Activated T-cell treated with anti-CD3 and anti-CD28 coated beads, Interleukin-2, amount 50 U/mL, for 4 hours (primary cell): ENCODE results near the gene IL16. TPM values are rescaled to one million over a fixed set of nuclear protein-coding genes. Genes with fewer than 3 reads are reported as not detected.

Experiments used
- ATAC-seq, 2 donors: fragments of 200-7000 bp; cut with Tn5 transposase; one replicate each; pipeline ENCODE4 v1.10.0; 2021
- DNase-seq: peaks from one replicate; pipeline ENCODE4 v3.0.0-alpha.2; 2020
- H3K27me3 Mint-ChIP-seq: one replicate; pipeline ENCODE4 v1.8.0; 2021; ENCODE audit warnings: low read depth, mixed read lengths
- H3K36me3 Mint-ChIP-seq: one replicate; pipeline ENCODE4 v1.8.0; 2022; ENCODE audit warnings: mixed read lengths; ENCODE audit not compliant: insufficient read depth
- H3K4me1 Mint-ChIP-seq: one replicate; pipeline ENCODE4 v1.8.0; 2021; ENCODE audit warnings: low read depth, mixed read lengths
- H3K4me3 Mint-ChIP-seq: one replicate; pipeline ENCODE4 v1.8.0; 2021; ENCODE audit warnings: mild to moderate bottlenecking, moderate library complexity, mixed read lengths
- H3K9me3 Mint-ChIP-seq: one replicate; pipeline ENCODE4 v1.8.0; 2021; ENCODE audit warnings: mixed read lengths
- total RNA-seq, 3 donors: library from RNA; stranded (reverse); gene quantifications; one replicate each; pipeline ENCODE4 v1.2.1, GENCODE V29; 2021

The IL16 gene
- total RNA-seq, 3 donors from 2014 or later = 43.5 to 57.6 (median 45.0) TPM

- Mint-ChIP-seq H3K4me3 (no peak overlapping the region), H3K9me3 (peaks cover 21% of the 10 kb centered on the region), H3K27me3 (no peaks in the 10 kb centered on the region), H3K4me1 (peaks cover 94% of the 10 kb centered on the region), H3K36me3 (peaks cover 10% of the 10 kb centered on the region)
- DNase-seq = no peak
- ATAC-seq = no peak
These were observed 91.9 kb downstream of the IL16 start for GRCh38 chr15:81288616-81289015.

GRCh38 chr15:81289910-81290309 lies 93.2 kb downstream of the IL16 start:
- DNase-seq (no peak), ATAC-seq (no peak)
- no peaks in the 10 kb centered on the region for H3K27me3 Mint-ChIP-seq
- H3K9me3 Mint-ChIP-seq = peaks cover 21% of the 10 kb centered on the region
- H3K4me1 Mint-ChIP-seq = peaks cover 96% of the 10 kb centered on the region
- H3K36me3 Mint-ChIP-seq = peaks cover 9% of the 10 kb centered on the region
- H3K4me3 Mint-ChIP-seq = no peak overlapping the region

- H3K27me3 Mint-ChIP-seq = no peaks in the 10 kb centered on the region
- ATAC-seq = no peak
- peaks cover 10% of the 10 kb centered on the region for H3K9me3 Mint-ChIP-seq
- peak overlapping the region; percentile 98 for H3K4me3 Mint-ChIP-seq
- H3K36me3 Mint-ChIP-seq = peaks cover 8% of the 10 kb centered on the region
- peaks cover 96% of the 10 kb centered on the region for H3K4me1 Mint-ChIP-seq
- DNase-seq = no peak
These were observed 95.3 kb downstream of the IL16 start for GRCh38 chr15:81291916-81292522.

GRCh38 chr15:81292523-81293001 lies 95.9 kb downstream of the IL16 start:
- ATAC-seq (peak; percentile 16 to 17), DNase-seq (peak; percentile 48)
- H3K27me3 Mint-ChIP-seq = no peaks in the 10 kb centered on the region
- H3K4me1 Mint-ChIP-seq = peaks cover 96% of the 10 kb centered on the region
- peak overlapping the region; percentile 98 for H3K4me3 Mint-ChIP-seq
- peaks cover 7% of the 10 kb centered on the region for H3K36me3 Mint-ChIP-seq
- peaks cover 9% of the 10 kb centered on the region for H3K9me3 Mint-ChIP-seq

- Mint-ChIP-seq H3K4me1 (peaks cover 95% of the 10 kb centered on the region), H3K36me3 (peaks cover 7% of the 10 kb centered on the region), H3K9me3 (no peaks in the 10 kb centered on the region), H3K27me3 (no peaks in the 10 kb centered on the region), H3K4me3 (peak overlapping the region; percentile 98)
- ATAC-seq = peak; percentile 60 to 63
- peak; percentile 61 for DNase-seq
These were observed 97.2 kb downstream of the IL16 start for GRCh38 chr15:81293728-81294515.

GRCh38 chr15:81294516-81294880 lies 97.8 kb downstream of the IL16 start:
- Mint-ChIP-seq H3K36me3 (peaks cover 12% of the 10 kb centered on the region), H3K4me1 (peaks cover 95% of the 10 kb centered on the region), H3K9me3 (no peaks in the 10 kb centered on the region), H3K4me3 (peak overlapping the region; percentile 98), H3K27me3 (no peaks in the 10 kb centered on the region)
- DNase-seq (no peak), ATAC-seq (no peak)

GRCh38 chr15:81295486-81296121 lies 98.9 kb downstream of the IL16 start:
- peaks cover 18% of the 10 kb centered on the region for H3K36me3 Mint-ChIP-seq
- H3K9me3 Mint-ChIP-seq = no peaks in the 10 kb centered on the region
- no peak for ATAC-seq
- peaks cover 93% of the 10 kb centered on the region for H3K4me1 Mint-ChIP-seq
- no peaks in the 10 kb centered on the region for H3K27me3 Mint-ChIP-seq
- DNase-seq = no peak
- peak overlapping the region; percentile 98 for H3K4me3 Mint-ChIP-seq

GRCh38 chr15:81296186-81296585 lies 99.5 kb downstream of the IL16 start:
- Mint-ChIP-seq H3K4me1 (peaks cover 95% of the 10 kb centered on the region), H3K36me3 (peaks cover 24% of the 10 kb centered on the region), H3K9me3 (no peaks in the 10 kb centered on the region), H3K27me3 (no peaks in the 10 kb centered on the region), H3K4me3 (peak overlapping the region; percentile 98)
- DNase-seq (no peak), ATAC-seq (no peak)

- Mint-ChIP-seq H3K36me3 (peaks cover 26% of the 10 kb centered on the region), H3K9me3 (no peaks in the 10 kb centered on the region), H3K4me1 (peaks cover 94% of the 10 kb centered on the region), H3K4me3 (peak overlapping the region; percentile 98), H3K27me3 (no peaks in the 10 kb centered on the region)
- peak; percentile 63 to 65 for ATAC-seq
- DNase-seq = peak; percentile 45
These were observed 100.0 kb downstream of the IL16 start for GRCh38 chr15:81296673-81297072.

GRCh38 chr15:81297147-81297572 lies 100.5 kb downstream of the IL16 start:
- Mint-ChIP-seq H3K4me3 (peak overlapping the region; percentile 98), H3K27me3 (no peaks in the 10 kb centered on the region), H3K36me3 (peaks cover 31% of the 10 kb centered on the region), H3K4me1 (peaks cover 94% of the 10 kb centered on the region), H3K9me3 (no peaks in the 10 kb centered on the region)
- ATAC-seq (no peak), DNase-seq (no peak)

- no peak for DNase-seq
These were observed 101.2 kb downstream of the IL16 start for GRCh38 chr15:81297603-81298575.

GRCh38 chr15:81298611-81299010 lies 101.9 kb downstream of the IL16 start:
- no peak for DNase-seq
- Mint-ChIP-seq H3K4me1 (peaks cover 94% of the 10 kb centered on the region), H3K36me3 (peaks cover 45% of the 10 kb centered on the region), H3K27me3 (no peaks in the 10 kb centered on the region), H3K4me3 (peak overlapping the region; percentile 98), H3K9me3 (no peaks in the 10 kb centered on the region)
- no peak for ATAC-seq

More at GRCh38 chr15:81297603-81298575, 101.2 kb downstream of the IL16 start:
- peaks cover 39% of the 10 kb centered on the region for H3K36me3 Mint-ChIP-seq
- peak in 1 of 2 donors; percentile 7 for ATAC-seq
- no peaks in the 10 kb centered on the region for H3K9me3 Mint-ChIP-seq
- H3K27me3 Mint-ChIP-seq = no peaks in the 10 kb centered on the region
- peak overlapping the region; percentile 98 for H3K4me3 Mint-ChIP-seq
- H3K4me1 Mint-ChIP-seq = peaks cover 94% of the 10 kb centered on the region

GRCh38 chr15:81299156-81299555 lies 102.5 kb downstream of the IL16 start:
- Mint-ChIP-seq H3K27me3 (no peaks in the 10 kb centered on the region), H3K36me3 (peaks cover 49% of the 10 kb centered on the region), H3K4me3 (peak overlapping the region; percentile 98), H3K9me3 (no peaks in the 10 kb centered on the region), H3K4me1 (peaks cover 94% of the 10 kb centered on the region)
- DNase-seq (no peak), ATAC-seq (no peak)
